Measurements from ENCODE around the gene CLCC1.
"Not testable (repeated sequence)": the region's sequence is repeated elsewhere in the genome, so short reads cannot be mapped to it uniquely, and the experiment has no call there.

CLCC1 gene

GRCh38 chr1:108963052-108963686, at the start of gene CLCC1:
CLCC1 (minus strand) TSS chr1:108963484; CDS start chr1:108950437, 13,047 bp downstream.
- DNase-seq (ENCODE audit: low read depth in 2 of 2) = peak; percentile 64 to 67

- no peak for DNase-seq (ENCODE audit: low read depth in 2 of 2)
Observed at GRCh38 chr1:109011335-109011734, 48.1 kb upstream of the CLCC1 start.

- DNase-seq (ENCODE audit: low read depth in 2 of 2) = not testable (repeated sequence)
Observed at GRCh38 chr1:108996622-108997021, 33.3 kb upstream of the CLCC1 start.

GRCh38 chr1:108983114-108983513, 19.8 kb upstream of the CLCC1 start:
- no peak for DNase-seq (ENCODE audit: low read depth in 2 of 2)

GRCh38 chr1:108976658-108977057, 13.4 kb upstream of the CLCC1 start:
- no peak for DNase-seq (ENCODE audit: low read depth in 2 of 2)

GRCh38 chr1:108972951-108973350, 9.7 kb upstream of the CLCC1 start:
- no peak for DNase-seq (ENCODE audit: low read depth in 2 of 2)

GRCh38 chr1:108969346-108969745, 6.1 kb upstream of the CLCC1 start:
- no peak for DNase-seq (ENCODE audit: low read depth in 2 of 2)

- DNase-seq (ENCODE audit: low read depth in 2 of 2) = no peak
Observed at GRCh38 chr1:108962681-108963051, 618 bp downstream of the CLCC1 start.

- no peak for DNase-seq (ENCODE audit: low read depth in 2 of 2)
Observed at GRCh38 chr1:108961752-108962486, 1.4 kb downstream of the CLCC1 start.

GRCh38 chr1:108961198-108961597, 2.1 kb downstream of the CLCC1 start:
- DNase-seq (ENCODE audit: low read depth in 2 of 2) = no peak

- no peak for DNase-seq (ENCODE audit: low read depth in 2 of 2)
Observed at GRCh38 chr1:108960719-108961118, 2.6 kb downstream of the CLCC1 start.

- no peak for DNase-seq (ENCODE audit: low read depth in 2 of 2)
Observed at GRCh38 chr1:108957888-108958287, 5.4 kb downstream of the CLCC1 start.

- no peak for DNase-seq (ENCODE audit: low read depth in 2 of 2)
Observed at GRCh38 chr1:108955881-108956280, 7.4 kb downstream of the CLCC1 start.

GRCh38 chr1:108955111-108955510, 8.2 kb downstream of the CLCC1 start:
- DNase-seq (ENCODE audit: low read depth in 2 of 2) = no peak

GRCh38 chr1:108953452-108953851, 9.8 kb downstream of the CLCC1 start:
- no peak for DNase-seq (ENCODE audit: low read depth in 2 of 2)

GRCh38 chr1:108951242-108951641, 12.0 kb downstream of the CLCC1 start:
- DNase-seq (ENCODE audit: low read depth in 2 of 2) = no peak

- DNase-seq (ENCODE audit: low read depth in 2 of 2) = no peak
Observed at GRCh38 chr1:108949044-108949443, 14.2 kb downstream of the CLCC1 start.

GRCh38 chr1:108947871-108948525, 15.3 kb downstream of the CLCC1 start:
- DNase-seq (ENCODE audit: low read depth in 2 of 2) = no peak

- no peak for DNase-seq (ENCODE audit: low read depth in 2 of 2)
Observed at GRCh38 chr1:108936170-108936569, 27.1 kb downstream of the CLCC1 start.

- no peak for DNase-seq (ENCODE audit: low read depth in 2 of 2)
Observed at GRCh38 chr1:108933944-108934343, 29.3 kb downstream of the CLCC1 start.

GRCh38 chr1:108927565-108927964, 35.7 kb downstream of the CLCC1 start:
- DNase-seq (ENCODE audit: low read depth in 2 of 2) = not testable (repeated sequence)

GRCh38 chr1:108925920-108926319, 37.4 kb downstream of the CLCC1 start:
- no peak for DNase-seq (ENCODE audit: low read depth in 2 of 2)

GRCh38 chr1:108916788-108917187, 46.5 kb downstream of the CLCC1 start:
- no peak for DNase-seq (ENCODE audit: low read depth in 2 of 2)

Measured in fibroblast of skin of left biceps (primary cell).